GM18502 (cell line): Measurements from ENCODE around the gene GAS7.

Experiments used
- ATAC-seq: cut with Tn5 transposase; IDR thresholded peaks from one replicate; pipeline ENCODE4 v1.9.1; 2021; ENCODE audit warnings: mild to moderate bottlenecking; ENCODE audit not compliant: unreplicated experiment, poor library complexity

GAS7 gene

DNA sequence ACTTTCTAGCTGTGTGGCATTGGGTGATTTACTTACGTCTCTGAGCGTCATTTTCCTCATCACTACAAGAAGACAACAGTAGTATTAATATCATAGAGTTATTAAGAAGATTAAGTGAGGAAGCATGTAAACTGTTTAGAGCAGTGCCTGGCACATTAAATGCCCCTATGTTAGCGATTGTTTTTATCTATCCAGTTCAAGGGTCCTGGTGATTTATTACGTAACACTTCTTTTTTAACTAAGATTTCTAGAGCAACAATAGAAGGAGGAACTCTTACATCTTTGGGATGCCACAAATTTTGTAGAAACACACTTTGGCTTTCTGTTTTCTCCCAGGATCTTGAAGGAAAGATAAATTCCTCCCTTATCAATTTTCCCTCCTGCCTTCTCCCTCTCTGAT is 3.3 kb upstream of the GAS7 start:
- no peak for ATAC-seq

DNA sequence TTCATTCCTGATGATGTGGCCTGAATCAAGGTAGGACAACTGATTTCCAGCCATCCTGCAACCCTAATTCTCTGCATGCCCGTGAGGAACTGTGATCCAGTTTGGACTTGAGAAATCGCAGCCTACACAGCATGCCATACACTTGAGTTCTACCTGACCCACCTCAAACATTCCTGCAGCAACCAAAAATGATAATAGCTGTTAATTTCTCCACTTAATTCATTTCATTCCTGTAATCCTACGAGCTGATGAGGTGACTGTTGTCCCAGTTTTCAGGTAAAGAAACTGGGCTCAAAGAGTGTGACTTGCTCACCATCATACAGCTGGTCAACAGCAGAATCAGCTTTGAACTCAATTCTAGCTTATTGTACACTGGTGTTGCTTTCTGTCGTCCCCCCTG is 2.2 kb upstream of the GAS7 start:
- no peak for ATAC-seq

GRCh38 chr17:10200016-10200415 is 1.6 kb upstream of the GAS7 start:
- no peak for ATAC-seq

DNA sequence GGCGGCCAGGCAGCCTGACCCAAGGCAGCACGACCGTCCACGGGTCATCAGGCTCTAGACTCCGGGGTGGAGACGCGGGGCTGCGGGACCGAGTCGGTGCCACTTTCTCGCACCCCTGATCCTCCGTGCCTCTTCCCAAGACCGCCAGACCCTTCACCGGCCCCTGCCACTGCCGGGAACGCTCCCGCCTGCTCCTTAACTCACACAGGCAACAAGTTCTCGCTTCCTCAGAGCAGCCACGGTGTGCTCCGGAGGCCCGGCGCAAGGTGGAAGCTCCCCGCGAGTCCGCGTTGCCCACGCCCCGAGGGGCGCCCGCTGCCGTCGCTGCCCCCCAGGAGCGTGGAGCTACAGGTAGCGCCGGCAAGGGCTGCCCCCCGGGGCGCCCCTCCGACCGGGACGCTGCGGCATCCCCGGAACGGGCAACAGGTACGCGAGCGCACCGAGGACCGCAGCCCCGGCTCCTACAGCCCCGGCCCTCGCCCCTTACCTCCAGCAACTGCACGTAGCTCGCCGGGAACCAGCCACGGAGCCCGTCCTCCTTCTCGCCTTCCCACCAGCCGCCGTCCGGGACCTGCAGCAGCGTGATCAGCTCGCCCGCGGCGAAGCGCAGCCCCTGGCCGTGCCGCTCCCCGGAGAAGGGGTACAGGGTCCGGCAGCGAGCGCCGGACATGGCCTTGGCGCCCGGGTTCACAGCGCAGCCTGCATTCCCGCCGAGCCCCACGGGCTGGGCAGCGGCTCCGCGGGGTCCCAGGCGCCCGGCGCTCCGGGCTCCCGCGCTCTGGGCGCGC is 491 bp downstream of the GAS7 start:
- ATAC-seq, result no peak

DNA sequence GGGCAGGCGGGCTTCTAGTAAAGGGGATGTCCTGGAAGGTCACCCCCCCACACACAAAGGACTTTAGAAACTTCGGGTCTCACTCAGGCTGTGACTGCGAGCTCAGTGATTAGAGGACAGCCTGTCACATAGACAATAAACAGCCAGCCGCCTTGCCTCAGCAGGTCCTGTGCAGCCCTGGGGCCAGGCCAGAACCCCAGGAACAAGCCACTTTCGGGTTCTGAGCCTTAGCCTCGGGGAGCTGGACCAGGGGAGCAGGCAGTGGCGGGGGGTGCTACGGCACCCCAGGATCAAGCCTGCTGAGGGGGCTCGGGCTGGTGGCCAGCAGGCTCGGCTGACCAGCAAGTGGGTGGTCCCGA is 1.1 kb downstream of the GAS7 start:
- no peak for ATAC-seq

GRCh38 chr17:10196941-10197340 is 1.5 kb downstream of the GAS7 start:
- ATAC-seq, result no peak

DNA sequence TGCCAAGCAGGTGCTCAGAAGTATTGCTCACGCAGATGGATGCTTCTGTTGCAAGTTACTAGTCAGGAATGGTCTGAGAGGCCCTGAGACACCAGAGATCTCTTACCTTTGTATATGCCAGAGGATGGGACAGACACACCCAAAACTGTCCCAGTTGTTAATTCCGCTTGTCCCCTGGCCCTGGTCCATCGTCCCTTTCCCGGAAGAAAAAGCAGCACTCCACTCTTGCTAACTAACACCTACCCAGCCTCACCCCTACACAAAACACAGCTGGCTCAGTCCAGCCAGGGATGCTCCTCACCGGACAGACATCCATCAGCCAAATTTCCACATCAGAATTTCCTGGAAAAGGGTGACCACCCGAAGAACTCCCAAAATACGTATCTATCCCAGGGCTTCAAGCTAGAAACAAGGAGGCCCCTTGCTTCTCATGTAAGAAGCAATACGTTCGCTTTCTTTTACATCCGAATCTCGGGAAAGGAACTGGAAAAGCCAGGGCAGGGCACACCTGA is 2.0 kb downstream of the GAS7 start:
- ATAC-seq, result no peak

- ATAC-seq, result no peak
Measured at GRCh38 chr17:10195090-10195805, 3.2 kb downstream of the GAS7 start.

GRCh38 chr17:10193632-10194031 is 4.8 kb downstream of the GAS7 start:
- ATAC-seq, result no peak

DNA sequence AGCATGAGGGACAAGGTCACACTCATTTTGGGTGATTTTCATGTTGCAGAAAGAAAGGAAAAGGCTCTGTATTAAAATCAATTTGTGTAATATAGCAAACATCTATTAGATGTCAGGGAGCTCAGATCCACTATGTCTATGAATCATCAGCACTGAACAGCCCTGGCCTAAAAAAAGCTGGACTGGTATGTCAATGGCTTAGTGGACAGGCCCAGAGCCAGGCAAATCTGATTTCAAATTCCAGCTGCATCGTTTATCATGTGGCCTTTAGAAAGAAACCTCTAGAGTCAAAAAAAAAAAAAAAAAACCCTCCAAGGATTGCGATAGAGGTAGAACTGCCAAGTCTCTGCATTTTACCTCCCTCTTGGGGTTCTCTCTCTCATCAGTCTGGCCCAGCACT is 5.4 kb downstream of the GAS7 start:
- no peak for ATAC-seq

GRCh38 chr17:10192461-10192860 is 5.9 kb downstream of the GAS7 start:
- ATAC-seq, result no peak

DNA sequence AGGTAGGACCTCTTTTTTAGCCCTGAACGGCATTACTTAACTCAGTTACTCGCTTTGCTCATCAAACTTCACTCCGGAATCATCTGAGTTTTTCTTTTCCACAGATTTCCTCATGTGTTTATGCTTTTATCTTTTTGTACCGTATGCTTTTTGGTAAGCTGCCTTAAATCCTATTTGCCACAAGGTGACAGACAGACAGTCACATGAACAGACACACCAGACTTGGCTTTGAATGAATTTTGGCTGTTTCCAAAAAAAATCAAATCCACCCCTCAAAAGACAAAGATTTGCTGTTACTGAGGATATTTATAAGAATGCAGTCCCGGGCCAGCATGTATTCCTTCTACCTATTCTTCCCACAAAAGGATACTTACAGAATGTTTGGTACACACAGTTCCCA is 10.9 kb downstream of the GAS7 start:
- no peak for ATAC-seq

GRCh38 chr17:10186771-10187410 is 11.5 kb downstream of the GAS7 start:
- ATAC-seq, result no peak

- ATAC-seq, result no peak
Measured at GRCh38 chr17:10183931-10184930, 14.2 kb downstream of the GAS7 start.

DNA sequence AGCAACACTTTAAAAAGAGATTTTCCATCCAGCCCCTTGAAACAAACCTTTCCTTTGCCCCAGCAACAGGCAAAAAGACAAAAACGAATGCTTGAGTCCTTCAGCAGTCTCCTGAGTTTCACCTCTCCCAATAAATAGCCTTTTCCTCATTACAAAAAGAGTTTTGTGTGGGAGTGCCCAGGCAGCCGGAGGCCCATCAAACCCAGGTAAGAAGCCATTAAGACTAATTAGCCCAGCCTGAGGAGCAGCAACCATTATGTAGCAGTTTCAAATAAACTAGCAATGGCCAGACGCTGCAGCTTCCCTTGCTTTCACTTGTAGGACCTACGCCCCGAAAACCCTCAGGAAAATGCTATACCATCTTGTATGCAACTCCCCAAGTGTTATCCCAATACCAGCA is 15.6 kb downstream of the GAS7 start:
- no peak for ATAC-seq

GRCh38 chr17:10178506-10178991 is 19.9 kb downstream of the GAS7 start:
- no peak for ATAC-seq

- no peak for ATAC-seq
Measured at GRCh38 chr17:10177913-10178505, 20.4 kb downstream of the GAS7 start.

- no peak for ATAC-seq
Measured at GRCh38 chr17:10177131-10177912, 21.1 kb downstream of the GAS7 start.

GRCh38 chr17:10173913-10174312 is 24.5 kb downstream of the GAS7 start:
- no peak for ATAC-seq
